HepG2 (cell line): Measurements from ENCODE around the gene GPALPP1. TPM values are rescaled to one million over a fixed set of nuclear protein-coding genes. Genes with fewer than 3 reads are reported as not detected.

Experiments
- HOXD1 ChIP-seq: sonication (generic); formaldehyde crosslinking; IDR thresholded peaks from 2 replicates; pipeline ENCODE4 v1.5.0; 2020; ENCODE audit warnings: missing genetic modification reagents
- MIER3 ChIP-seq: IDR thresholded peaks from 2 replicates; pipeline ENCODE4 v1.6.1; 2016; ENCODE audit warnings: missing compliant biosample characterization, borderline replicate concordance
- RARG ChIP-seq: sonication (generic); formaldehyde crosslinking; IDR thresholded peaks from 2 replicates; pipeline ENCODE4 v1.4.0; 2020; ENCODE audit warnings: low read depth, mild to moderate bottlenecking, missing genetic modification reagents
- SP1 ChIP-seq, 2 experiments: fragments of 450-650 bp in 1 of 2; sonication (generic) in 1 of 2; formaldehyde crosslinking in 1 of 2; IDR thresholded peaks; 2 replicates each; pipeline versions ENCODE4 v1.4.0 to v1.6.1; 2016 to 2020; ENCODE audit warnings: missing genetic modification reagents in 1 of 2
- SUZ12 ChIP-seq: fragments of 150-350 bp; IDR thresholded peaks from 2 replicates; pipeline ENCODE4 v1.6.1; 2014; ENCODE audit warnings: low read depth, low read length
- ZFY ChIP-seq: sonication (generic); formaldehyde crosslinking; IDR thresholded peaks from 2 replicates; pipeline ENCODE4 v1.4.0; 2020; ENCODE audit warnings: missing genetic modification reagents
- ZNF138 ChIP-seq: sonication (generic); formaldehyde crosslinking; IDR thresholded peaks from 2 replicates; pipeline ENCODE4 v1.5.0; 2020; ENCODE audit warnings: mild to moderate bottlenecking, low read depth, missing genetic modification reagents
- ZNF253 ChIP-seq: sonication (generic); formaldehyde crosslinking; IDR thresholded peaks from 2 replicates; pipeline ENCODE4 v1.8.0; 2022; ENCODE audit warnings: mild to moderate bottlenecking, missing genetic modification reagents, borderline replicate concordance
- ZNF460 ChIP-seq: sonication (generic); formaldehyde crosslinking; IDR thresholded peaks from 2 replicates; pipeline ENCODE4 v1.5.1; 2020; ENCODE audit warnings: missing genetic modification reagents, mild to moderate bottlenecking, borderline replicate concordance
- ZNF549 ChIP-seq: sonication (generic); formaldehyde crosslinking; IDR thresholded peaks from 2 replicates; pipeline ENCODE4 v1.5.0; 2020; ENCODE audit warnings: missing genetic modification reagents
- ZNF607 ChIP-seq: sonication (generic); formaldehyde crosslinking; IDR thresholded peaks from 2 replicates; pipeline ENCODE4 v1.5.1; 2020; ENCODE audit warnings: missing genetic modification reagents, mild to moderate bottlenecking, borderline replicate concordance
- polyA plus RNA-seq, 8 experiments: library from polyadenylated mRNA; depleted of rRNA in 3 of 8; stranded (reverse) in 7 of 8; unstranded in 1 of 8; fragments of >200 nt; fragmentation: Illumina TruSeq in 4 of 8; extraction: Trizol in 4 of 8; gene quantifications; 2 replicates each; pipeline versions ENCODE4 v1.2.1 to v1.2.3, GENCODE V29; 2011 to 2016; ENCODE audit warnings: low read depth in 4 of 8, missing spikeins in 1 of 8, mixed read lengths in 1 of 8; ENCODE audit not compliant: insufficient read depth in 1 of 8
- total RNA-seq, 5 experiments: library from RNA; depleted of rRNA; stranded (reverse); fragments of >200 nt; fragmentation: Illumina TruSeq; extraction: Trizol; gene quantifications; 2 replicates each; pipeline ENCODE4 v1.2.3, GENCODE V29; 2016; ENCODE audit warnings: low read depth in 1 of 5
- TF ChIP-seq, protein P1 (sequence below): sonication (generic); formaldehyde crosslinking; IDR thresholded peaks from 2 replicates; pipeline ENCODE4 v1.4.0; 2020; ENCODE audit warnings: mild to moderate bottlenecking, missing genetic modification reagents
- TF ChIP-seq, protein P2 (sequence below), 2 experiments: sonication (generic) in 1 of 2; formaldehyde crosslinking in 1 of 2; IDR thresholded peaks; 2 replicates each; pipeline versions ENCODE4 v1.6.1 to v1.9.0; 2014 to 2022; ENCODE audit warnings: antibody characterized with exemption in 1 of 2, borderline replicate concordance in 1 of 2, inconsistent platforms in 1 of 2, low read depth in 1 of 2, missing genetic modification reagents in 1 of 2
- TF ChIP-seq, protein P3 (sequence below): sonication (generic); formaldehyde crosslinking; IDR thresholded peaks from 2 replicates; pipeline ENCODE4 v1.4.0; 2020; ENCODE audit warnings: missing genetic modification reagents
- TF ChIP-seq, protein P4 (sequence below): sonication (generic); formaldehyde crosslinking; IDR thresholded peaks from 2 replicates; pipeline ENCODE4 v1.5.1; 2020; ENCODE audit warnings: mild to moderate bottlenecking, moderate library complexity, missing genetic modification reagents
- TF ChIP-seq, protein P5 (sequence below): IDR thresholded peaks from 2 replicates; pipeline ENCODE4 v1.6.1; 2012; ENCODE audit warnings: inconsistent platforms

GPALPP1 gene
- total and polyA plus RNA-seq, 2 of the 13 experiments (the other 11 are each of a cell fraction or from before 2014, with no cell fraction given): 12.1 to 23.1 TPM

DNA sequence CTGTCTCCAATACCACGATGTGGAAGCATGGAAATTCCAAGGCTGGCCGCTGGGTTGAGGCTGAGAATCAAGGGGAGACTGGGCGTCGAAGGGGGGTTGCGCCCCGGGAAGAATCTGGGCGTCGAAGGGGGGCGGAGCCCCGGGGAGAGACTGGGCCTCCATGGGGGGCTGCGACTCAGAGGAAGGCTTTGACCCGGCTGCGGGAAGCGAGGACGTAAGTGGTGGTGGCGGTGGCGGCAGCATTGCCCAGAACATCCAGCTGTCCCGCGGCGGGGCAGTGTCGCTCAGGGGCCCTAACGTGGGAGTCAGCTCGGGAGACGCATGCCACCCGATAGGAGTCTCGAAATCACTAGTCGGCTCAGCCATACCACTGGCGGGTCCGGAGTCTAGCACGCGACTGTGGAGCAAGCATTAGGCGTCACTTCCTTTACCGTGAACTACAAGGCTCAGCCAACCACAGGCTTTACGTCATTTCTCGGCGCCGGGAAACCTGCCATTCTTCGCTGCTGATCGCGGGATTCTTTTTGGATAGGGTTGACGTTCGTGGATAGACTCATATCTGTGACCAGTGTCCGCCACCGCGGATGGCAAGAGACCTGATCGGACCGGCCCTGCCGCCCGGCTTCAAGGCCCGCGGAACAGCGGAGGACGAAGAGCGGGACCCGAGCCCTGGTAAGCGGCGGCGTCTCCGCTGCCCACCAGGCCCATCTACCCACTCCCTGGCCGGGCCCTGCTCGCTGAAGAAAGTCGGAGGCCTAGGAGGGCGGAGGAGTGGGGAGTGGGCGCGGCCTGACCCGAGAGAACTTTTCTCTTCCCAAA lies at the start of gene GPALPP1, which contains the start of gene NUFIP1 (continued):
- peak; percentile 93 for TF ChIP-seq ZFY
- no peak for TF ChIP-seq ZNF460 (CRISPR knock-in tag)
- no peak for TF ChIP-seq ZNF138
- TF ChIP-seq RARG (CRISPR knock-in tag): no peak
- no peak for TF ChIP-seq HOXD1 (CRISPR knock-in tag)
- TF ChIP-seq, protein P1, sequence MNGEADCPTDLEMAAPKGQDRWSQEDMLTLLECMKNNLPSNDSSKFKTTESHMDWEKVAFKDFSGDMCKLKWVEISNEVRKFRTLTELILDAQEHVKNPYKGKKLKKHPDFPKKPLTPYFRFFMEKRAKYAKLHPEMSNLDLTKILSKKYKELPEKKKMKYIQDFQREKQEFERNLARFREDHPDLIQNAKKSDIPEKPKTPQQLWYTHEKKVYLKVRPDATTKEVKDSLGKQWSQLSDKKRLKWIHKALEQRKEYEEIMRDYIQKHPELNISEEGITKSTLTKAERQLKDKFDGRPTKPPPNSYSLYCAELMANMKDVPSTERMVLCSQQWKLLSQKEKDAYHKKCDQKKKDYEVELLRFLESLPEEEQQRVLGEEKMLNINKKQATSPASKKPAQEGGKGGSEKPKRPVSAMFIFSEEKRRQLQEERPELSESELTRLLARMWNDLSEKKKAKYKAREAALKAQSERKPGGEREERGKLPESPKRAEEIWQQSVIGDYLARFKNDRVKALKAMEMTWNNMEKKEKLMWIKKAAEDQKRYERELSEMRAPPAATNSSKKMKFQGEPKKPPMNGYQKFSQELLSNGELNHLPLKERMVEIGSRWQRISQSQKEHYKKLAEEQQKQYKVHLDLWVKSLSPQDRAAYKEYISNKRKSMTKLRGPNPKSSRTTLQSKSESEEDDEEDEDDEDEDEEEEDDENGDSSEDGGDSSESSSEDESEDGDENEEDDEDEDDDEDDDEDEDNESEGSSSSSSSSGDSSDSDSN (CRISPR knock-in tag): peak; percentile 80; the same call in 1 of the 2 replicates
- TF ChIP-seq ZNF607: peak; percentile 44; the same call in 1 of the 2 replicates
- TF ChIP-seq, protein P2, sequence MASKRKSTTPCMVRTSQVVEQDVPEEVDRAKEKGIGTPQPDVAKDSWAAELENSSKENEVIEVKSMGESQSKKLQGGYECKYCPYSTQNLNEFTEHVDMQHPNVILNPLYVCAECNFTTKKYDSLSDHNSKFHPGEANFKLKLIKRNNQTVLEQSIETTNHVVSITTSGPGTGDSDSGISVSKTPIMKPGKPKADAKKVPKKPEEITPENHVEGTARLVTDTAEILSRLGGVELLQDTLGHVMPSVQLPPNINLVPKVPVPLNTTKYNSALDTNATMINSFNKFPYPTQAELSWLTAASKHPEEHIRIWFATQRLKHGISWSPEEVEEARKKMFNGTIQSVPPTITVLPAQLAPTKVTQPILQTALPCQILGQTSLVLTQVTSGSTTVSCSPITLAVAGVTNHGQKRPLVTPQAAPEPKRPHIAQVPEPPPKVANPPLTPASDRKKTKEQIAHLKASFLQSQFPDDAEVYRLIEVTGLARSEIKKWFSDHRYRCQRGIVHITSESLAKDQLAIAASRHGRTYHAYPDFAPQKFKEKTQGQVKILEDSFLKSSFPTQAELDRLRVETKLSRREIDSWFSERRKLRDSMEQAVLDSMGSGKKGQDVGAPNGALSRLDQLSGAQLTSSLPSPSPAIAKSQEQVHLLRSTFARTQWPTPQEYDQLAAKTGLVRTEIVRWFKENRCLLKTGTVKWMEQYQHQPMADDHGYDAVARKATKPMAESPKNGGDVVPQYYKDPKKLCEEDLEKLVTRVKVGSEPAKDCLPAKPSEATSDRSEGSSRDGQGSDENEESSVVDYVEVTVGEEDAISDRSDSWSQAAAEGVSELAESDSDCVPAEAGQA (IDR thresholded peaks at IDR 0.05; ENCODE audit: low read depth): peak; percentile 94
- TF ChIP-seq, protein P2 (CRISPR knock-in tag; IDR thresholded peaks at IDR 0.05; ENCODE audit: borderline replicate concordance): no peak
- TF ChIP-seq, protein P3, sequence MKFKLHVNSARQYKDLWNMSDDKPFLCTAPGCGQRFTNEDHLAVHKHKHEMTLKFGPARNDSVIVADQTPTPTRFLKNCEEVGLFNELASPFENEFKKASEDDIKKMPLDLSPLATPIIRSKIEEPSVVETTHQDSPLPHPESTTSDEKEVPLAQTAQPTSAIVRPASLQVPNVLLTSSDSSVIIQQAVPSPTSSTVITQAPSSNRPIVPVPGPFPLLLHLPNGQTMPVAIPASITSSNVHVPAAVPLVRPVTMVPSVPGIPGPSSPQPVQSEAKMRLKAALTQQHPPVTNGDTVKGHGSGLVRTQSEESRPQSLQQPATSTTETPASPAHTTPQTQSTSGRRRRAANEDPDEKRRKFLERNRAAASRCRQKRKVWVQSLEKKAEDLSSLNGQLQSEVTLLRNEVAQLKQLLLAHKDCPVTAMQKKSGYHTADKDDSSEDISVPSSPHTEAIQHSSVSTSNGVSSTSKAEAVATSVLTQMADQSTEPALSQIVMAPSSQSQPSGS (CRISPR knock-in tag): peak; percentile 74; the same call in 1 of the 2 replicates
- TF ChIP-seq SP1 (IDR thresholded peaks at IDR 0.05): no peak
- TF ChIP-seq SP1 (CRISPR knock-in tag; IDR thresholded peaks at IDR 0.05): peak; percentile 36; the same call in 1 of the 2 replicates
- TF ChIP-seq ZNF549 (CRISPR knock-in tag): no peak
- TF ChIP-seq, protein P4, sequence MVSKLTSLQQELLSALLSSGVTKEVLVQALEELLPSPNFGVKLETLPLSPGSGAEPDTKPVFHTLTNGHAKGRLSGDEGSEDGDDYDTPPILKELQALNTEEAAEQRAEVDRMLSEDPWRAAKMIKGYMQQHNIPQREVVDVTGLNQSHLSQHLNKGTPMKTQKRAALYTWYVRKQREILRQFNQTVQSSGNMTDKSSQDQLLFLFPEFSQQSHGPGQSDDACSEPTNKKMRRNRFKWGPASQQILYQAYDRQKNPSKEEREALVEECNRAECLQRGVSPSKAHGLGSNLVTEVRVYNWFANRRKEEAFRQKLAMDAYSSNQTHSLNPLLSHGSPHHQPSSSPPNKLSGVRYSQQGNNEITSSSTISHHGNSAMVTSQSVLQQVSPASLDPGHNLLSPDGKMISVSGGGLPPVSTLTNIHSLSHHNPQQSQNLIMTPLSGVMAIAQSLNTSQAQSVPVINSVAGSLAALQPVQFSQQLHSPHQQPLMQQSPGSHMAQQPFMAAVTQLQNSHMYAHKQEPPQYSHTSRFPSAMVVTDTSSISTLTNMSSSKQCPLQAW (CRISPR knock-in tag): peak; percentile 21; the same call in 1 of the 2 replicates
- no peak for TF ChIP-seq SUZ12
- peak; percentile 52; the same call in 1 of the 2 replicates for TF ChIP-seq MIER3 (CRISPR knock-in tag)
- TF ChIP-seq, protein P5, sequence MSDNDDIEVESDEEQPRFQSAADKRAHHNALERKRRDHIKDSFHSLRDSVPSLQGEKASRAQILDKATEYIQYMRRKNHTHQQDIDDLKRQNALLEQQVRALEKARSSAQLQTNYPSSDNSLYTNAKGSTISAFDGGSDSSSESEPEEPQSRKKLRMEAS: peak; percentile 97
- TF ChIP-seq ZNF253 (CRISPR knock-in tag): no peak
